ENCODE data around the gene HSP90B1. TPM values are rescaled to one million over a fixed set of nuclear protein-coding genes. Genes with fewer than 3 reads are reported as not detected.

Gene HSP90B1
- total RNA-seq, 1 experiment from 2014 or later, result 534 TPM

DNA sequence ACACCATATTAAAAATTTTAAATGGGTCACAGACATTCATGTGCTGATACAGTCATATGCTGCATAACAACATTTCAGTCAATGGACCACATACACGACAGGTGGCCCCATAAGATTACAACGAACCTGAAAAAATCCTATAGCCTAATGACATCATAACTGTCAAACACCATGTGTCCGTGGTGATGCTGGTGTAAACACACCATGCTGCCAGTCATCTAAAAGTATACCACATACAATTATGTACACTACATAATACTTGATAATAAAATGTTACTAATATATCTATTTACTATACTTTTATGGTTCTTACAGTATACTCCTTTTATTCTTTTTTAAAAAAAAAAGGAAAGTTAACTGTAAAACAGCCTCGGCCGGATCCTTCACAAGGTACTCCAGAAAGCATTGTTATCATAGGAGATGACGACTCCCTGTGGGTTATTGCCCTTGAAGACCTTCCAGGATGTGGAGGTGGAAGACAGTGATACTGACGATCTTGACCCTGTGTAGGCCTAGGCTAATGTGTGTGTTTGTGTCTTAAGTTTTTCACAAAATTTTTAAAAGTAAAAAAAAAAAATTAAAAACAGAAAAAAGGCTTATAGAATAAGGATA is 30.5 kb downstream of the HSP90B1 start:
- BruUV-seq (replicated peaks), result no TSS peak
- H3K9me2 ChIP-seq (ENCODE audit: insufficient read depth), result no peaks in the 10 kb centered on the region
- no peaks in the 10 kb centered on the region for H3K27me3 ChIP-seq (ENCODE audit: insufficient read depth, low read depth)
- H3K36me3 ChIP-seq (ENCODE audit: low read depth), result no peaks in the 10 kb centered on the region
- H3K4me3 ChIP-seq, result no peak overlapping the region
- ChIA-PET POLR2A (ENCODE audit: unreplicated experiment) (interaction anchor here (0.6 kb wide), 1 partner anchor 77 kb away, joined by 3 read pairs; no protein-coding TSS in a partner anchor), CTCF (no interaction called here)
- H3F3A ChIP-seq (ENCODE audit: insufficient read depth, low read depth), result peaks cover 12% of the 10 kb centered on the region
- peaks cover 20% of the 10 kb centered on the region for H3K4me1 ChIP-seq (replicated peaks; ENCODE audit: insufficient read depth)
- H3K9me3 ChIP-seq (ENCODE audit: insufficient read depth, low read depth), result no peaks in the 10 kb centered on the region
- H4K20me1 ChIP-seq (ENCODE audit: insufficient read depth), result no peaks in the 10 kb centered on the region
- no peak overlapping the region for H3K27ac ChIP-seq
- intact Hi-C loops (cut with micrococcal nuclease; ENCODE audit: unreplicated experiment), result no loop called here
- DNase-seq, result no peak
- no peak for TF ChIP-seq EZH2 (IDR thresholded peaks at IDR 0.05; ENCODE audit: low read depth)
- TF ChIP-seq, protein P1, sequence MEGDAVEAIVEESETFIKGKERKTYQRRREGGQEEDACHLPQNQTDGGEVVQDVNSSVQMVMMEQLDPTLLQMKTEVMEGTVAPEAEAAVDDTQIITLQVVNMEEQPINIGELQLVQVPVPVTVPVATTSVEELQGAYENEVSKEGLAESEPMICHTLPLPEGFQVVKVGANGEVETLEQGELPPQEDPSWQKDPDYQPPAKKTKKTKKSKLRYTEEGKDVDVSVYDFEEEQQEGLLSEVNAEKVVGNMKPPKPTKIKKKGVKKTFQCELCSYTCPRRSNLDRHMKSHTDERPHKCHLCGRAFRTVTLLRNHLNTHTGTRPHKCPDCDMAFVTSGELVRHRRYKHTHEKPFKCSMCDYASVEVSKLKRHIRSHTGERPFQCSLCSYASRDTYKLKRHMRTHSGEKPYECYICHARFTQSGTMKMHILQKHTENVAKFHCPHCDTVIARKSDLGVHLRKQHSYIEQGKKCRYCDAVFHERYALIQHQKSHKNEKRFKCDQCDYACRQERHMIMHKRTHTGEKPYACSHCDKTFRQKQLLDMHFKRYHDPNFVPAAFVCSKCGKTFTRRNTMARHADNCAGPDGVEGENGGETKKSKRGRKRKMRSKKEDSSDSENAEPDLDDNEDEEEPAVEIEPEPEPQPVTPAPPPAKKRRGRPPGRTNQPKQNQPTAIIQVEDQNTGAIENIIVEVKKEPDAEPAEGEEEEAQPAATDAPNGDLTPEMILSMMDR (conservative IDR thresholded peaks at IDR 0.05), result no peak
- H3K79me2 ChIP-seq (ENCODE audit: low read depth), result peaks cover 32% of the 10 kb centered on the region
- no peak overlapping the region for H3K4me2 ChIP-seq
- no peak overlapping the region for H2AFZ ChIP-seq

DNA sequence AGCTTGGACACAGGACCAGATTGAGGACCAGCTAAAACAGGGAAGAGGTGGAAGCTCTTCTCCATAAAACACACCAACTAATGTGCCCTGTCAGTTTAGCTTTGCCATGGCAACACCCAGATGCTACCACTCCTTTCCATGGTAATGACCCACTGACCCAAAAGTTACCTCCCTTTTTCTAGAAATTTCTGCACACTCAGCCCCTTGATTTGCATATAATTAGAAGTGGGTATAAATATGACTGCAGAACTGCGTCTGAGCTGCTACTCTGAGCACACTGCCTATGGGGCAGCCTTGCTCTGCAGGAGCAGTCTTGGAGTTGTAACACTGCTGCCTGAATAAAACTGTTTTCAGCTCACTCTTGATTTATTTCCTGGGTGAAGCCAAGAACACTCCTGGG is 32.3 kb downstream of the HSP90B1 start:
- no peaks in the 10 kb centered on the region for H3K9me2 ChIP-seq (ENCODE audit: insufficient read depth)
- TF ChIP-seq EZH2 (IDR thresholded peaks at IDR 0.05; ENCODE audit: low read depth), result no peak
- TF ChIP-seq, protein P1 (conservative IDR thresholded peaks at IDR 0.05), result no peak
- H3K27ac ChIP-seq, result no peak overlapping the region
- no peak overlapping the region for H2AFZ ChIP-seq
- H3K9me3 ChIP-seq (ENCODE audit: insufficient read depth, low read depth), result no peaks in the 10 kb centered on the region
- H4K20me1 ChIP-seq (ENCODE audit: insufficient read depth), result 0 out of 2 replicates have a peak, but pooled peaks cover 6% of the 10 kb centered on the region
- no peaks in the 10 kb centered on the region for H3K36me3 ChIP-seq (ENCODE audit: low read depth)
- intact Hi-C loops (cut with micrococcal nuclease; ENCODE audit: unreplicated experiment), result no loop called here
- peaks cover 9% of the 10 kb centered on the region for H3F3A ChIP-seq (ENCODE audit: insufficient read depth, low read depth)
- no peaks in the 10 kb centered on the region for H3K27me3 ChIP-seq (ENCODE audit: insufficient read depth, low read depth)
- H3K4me1 ChIP-seq (replicated peaks; ENCODE audit: insufficient read depth), result peaks cover 22% of the 10 kb centered on the region
- H3K4me2 ChIP-seq, result no peak overlapping the region
- BruUV-seq (replicated peaks), result no TSS peak
- ChIA-PET CTCF (no interaction called here), POLR2A (ENCODE audit: unreplicated experiment) (no interaction called here)
- no peak overlapping the region for H3K4me3 ChIP-seq
- DNase-seq, result peak in 1 of 2 experiments; percentile 32
- peaks cover 37% of the 10 kb centered on the region for H3K79me2 ChIP-seq (ENCODE audit: low read depth)

DNA sequence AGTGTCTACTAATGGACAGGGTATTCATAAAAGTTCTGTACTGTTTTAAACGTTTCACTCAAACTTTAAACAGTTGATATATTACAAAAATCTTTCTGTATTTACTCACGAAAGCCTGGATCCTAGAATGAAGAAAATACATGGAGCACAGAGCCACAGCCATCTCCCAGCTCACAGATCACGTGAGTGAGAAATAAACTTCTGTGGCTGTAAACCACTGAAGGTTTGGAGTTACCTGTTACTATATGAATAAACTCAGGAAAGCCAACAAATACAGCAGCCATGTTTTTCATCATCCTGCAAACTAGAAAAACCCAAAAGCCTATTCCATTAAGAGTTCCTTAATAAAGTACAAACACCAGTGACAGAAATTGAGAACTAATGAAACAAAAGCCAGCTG is 34.6 kb downstream of the HSP90B1 start:
- Histone ChIP-seq H3K9me3 (ENCODE audit: insufficient read depth, low read depth) (no peaks in the 10 kb centered on the region), H3K9me2 (ENCODE audit: insufficient read depth) (no peaks in the 10 kb centered on the region), H4K20me1 (ENCODE audit: insufficient read depth) (peaks cover 25% of the 10 kb centered on the region; the same call in 1 of the 2 replicates), H3K4me1 (replicated peaks; ENCODE audit: insufficient read depth) (peaks cover 39% of the 10 kb centered on the region), H3F3A (ENCODE audit: insufficient read depth, low read depth) (peaks cover 9% of the 10 kb centered on the region), H3K79me2 (ENCODE audit: low read depth) (peaks cover 61% of the 10 kb centered on the region), H3K36me3 (ENCODE audit: low read depth) (peaks cover 18% of the 10 kb centered on the region; the same call in 1 of the 2 replicates), H3K4me2 (peak overlapping the region; percentile 99), H3K4me3 (peak overlapping the region; percentile 89), H3K27me3 (ENCODE audit: insufficient read depth, low read depth) (no peaks in the 10 kb centered on the region), H2AFZ (peak overlapping the region; percentile 99), H3K27ac (0 out of 2 replicates have a peak overlapping the region, but pooled peaks have one; percentile 80)
- TF ChIP-seq, protein P1 (conservative IDR thresholded peaks at IDR 0.05), result no peak
- no peak for TF ChIP-seq EZH2 (IDR thresholded peaks at IDR 0.05; ENCODE audit: low read depth)
- POLR2A ChIA-PET (ENCODE audit: unreplicated experiment), result no interaction called here
- CTCF ChIA-PET, result no interaction called here
- DNase-seq, result no peak
- no TSS peak for BruUV-seq (replicated peaks)
- intact Hi-C loops (cut with micrococcal nuclease; ENCODE audit: unreplicated experiment), result loop anchor here (1.0 to 5.0 kb wide), 3 partner anchors 8 to 142 kb away; partner anchors contain the start of gene HSP90B1
